Raji (cell line): ENCODE measurements around the gene SGMS2.

Experiments
- POLR2A ChIP-seq: IDR thresholded peaks from 2 replicates; pipeline ENCODE4 v1.6.1; 2011; ENCODE audit warnings: low read depth, low read length, control low read depth; ENCODE audit not compliant: insufficient read depth

The SGMS2 gene

GRCh38 chr4:107818301-107818910 is 6.3 kb upstream of the SGMS2 start:
- TF ChIP-seq POLR2A, result no peak

DNA sequence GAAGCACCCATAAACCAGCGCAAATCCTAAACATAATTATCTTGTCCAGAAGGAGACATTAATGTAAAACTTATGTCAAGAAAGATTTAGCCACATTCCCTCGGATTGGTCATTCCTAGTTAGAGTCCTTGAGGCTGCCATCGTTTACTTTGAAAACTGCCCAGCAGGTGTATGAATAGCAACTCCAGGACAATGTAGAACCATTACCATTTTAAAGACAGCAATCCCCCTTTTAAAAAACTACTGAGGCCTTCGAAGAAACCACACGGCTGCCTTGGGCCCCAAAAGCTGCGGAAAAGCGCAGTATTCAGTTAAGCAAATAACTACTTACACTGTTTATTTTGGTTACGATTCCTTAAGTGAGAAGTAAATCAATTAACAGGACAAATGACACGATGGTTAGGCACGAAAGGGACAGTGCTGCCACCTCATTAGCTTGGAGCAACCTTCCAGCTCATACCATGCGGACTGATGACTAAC is 822 bp upstream of the SGMS2 start:
- TF ChIP-seq POLR2A, result no peak

DNA sequence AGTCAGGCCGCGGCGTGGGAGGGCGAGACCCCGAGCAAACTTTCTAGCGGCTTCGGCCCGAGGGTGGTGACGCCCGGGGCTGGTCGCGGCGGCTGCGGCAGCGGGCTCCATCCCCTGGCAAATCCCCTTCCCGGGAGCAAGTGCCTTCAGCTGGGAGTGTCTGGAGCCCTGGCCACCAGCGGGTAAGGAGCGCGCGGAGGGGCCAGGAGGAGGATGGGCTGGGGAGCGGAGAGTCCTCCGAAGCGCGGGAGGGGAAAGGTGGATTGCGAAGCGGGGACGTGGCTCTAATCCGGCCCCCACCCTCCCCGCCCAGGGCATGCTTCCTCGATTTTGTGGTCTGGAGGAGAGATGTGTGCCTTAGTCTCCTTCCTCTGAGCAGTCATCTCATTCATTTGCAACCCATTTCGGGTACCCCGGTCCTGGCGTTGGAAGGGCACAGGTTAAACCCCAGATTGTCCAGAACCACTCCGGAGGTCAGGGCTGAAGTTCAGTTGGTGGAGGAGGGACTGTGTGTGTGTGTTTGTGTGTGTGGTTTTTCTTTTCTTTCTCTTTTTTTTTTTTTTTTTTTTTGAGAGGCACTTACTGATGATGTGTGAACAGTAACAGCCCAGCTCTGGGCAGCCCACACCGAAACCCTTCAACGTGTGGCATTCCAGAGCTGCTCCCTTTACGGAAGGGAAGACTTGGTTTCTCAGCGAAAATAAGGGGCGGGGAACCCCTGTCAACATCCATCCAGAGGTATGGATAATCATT is 516 bp downstream of the SGMS2 start:
- no peak for TF ChIP-seq POLR2A

- TF ChIP-seq POLR2A, result no peak
Measured at GRCh38 chr4:107826421-107826980, 1.8 kb downstream of the SGMS2 start.

GRCh38 chr4:107828315-107829090 is 3.8 kb downstream of the SGMS2 start:
- no peak for TF ChIP-seq POLR2A

- no peak for TF ChIP-seq POLR2A
Measured at GRCh38 chr4:107831140-107831539, 6.4 kb downstream of the SGMS2 start.

GRCh38 chr4:107832275-107832807 is 7.6 kb downstream of the SGMS2 start:
- TF ChIP-seq POLR2A, result no peak

- no peak for TF ChIP-seq POLR2A
Measured at GRCh38 chr4:107834241-107834794, 9.6 kb downstream of the SGMS2 start.

DNA sequence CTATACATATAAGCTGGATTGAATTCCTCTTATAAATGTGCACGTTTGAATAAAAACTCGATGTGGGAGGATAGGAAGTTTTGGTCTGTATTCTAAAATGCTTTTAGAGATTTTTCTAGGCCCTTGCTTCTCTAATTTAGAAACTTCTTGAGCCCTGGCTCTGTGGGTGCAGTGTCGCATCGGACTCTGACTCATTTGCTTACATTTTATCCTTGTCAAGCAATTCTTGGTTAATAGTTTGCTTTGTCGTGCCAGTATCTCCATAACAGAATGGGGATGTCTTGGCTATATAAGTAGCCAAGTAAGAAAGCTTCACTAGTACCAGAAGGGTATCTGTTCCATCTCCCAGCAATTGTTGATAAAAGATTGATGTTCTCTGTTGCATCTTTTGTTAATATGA is 10.7 kb downstream of the SGMS2 start:
- no peak for TF ChIP-seq POLR2A

- TF ChIP-seq POLR2A, result no peak
Measured at GRCh38 chr4:107837317-107837716, 12.6 kb downstream of the SGMS2 start.

DNA sequence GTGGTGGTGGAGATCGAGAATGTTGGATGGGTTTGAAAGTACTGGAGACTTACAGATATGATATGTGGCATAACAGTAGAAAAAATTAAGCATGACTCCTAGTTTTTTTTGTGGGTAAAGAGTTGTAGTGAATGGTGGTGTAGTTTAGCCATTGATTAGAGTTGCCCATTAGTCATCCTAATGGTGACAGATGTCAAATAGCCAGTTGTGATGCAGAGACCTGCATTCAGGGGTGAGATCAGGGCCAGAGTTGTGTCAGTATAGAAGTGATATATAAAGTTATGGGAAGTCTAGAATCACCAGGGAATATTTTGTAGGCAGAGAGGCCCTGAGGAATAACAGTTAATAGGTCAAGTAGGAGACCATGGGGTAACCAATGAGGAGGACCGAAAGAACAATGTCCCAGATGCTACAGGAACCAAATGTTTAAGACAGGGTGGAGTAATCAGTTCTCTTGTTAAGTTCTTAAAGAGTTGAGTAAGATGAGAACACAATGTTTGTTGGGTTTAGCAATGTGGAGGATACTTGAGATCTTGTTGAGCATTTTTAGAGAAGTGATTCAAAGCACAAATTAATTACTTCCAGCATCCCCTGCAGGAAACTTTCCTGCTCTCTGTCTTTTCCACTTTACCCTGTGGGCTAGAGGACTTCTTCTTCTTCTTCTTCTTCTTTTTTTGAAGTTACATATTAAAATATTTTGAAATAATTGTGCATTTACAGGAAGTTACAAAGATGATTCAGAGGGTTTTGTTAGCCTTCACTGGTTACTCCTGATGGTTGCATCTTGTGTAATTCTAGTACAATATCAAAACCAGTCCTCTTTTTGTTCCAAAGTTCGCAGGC is 13.3 kb downstream of the SGMS2 start:
- TF ChIP-seq POLR2A, result no peak

- TF ChIP-seq POLR2A, result no peak
Measured at GRCh38 chr4:107838861-107839565, 14.3 kb downstream of the SGMS2 start.

DNA sequence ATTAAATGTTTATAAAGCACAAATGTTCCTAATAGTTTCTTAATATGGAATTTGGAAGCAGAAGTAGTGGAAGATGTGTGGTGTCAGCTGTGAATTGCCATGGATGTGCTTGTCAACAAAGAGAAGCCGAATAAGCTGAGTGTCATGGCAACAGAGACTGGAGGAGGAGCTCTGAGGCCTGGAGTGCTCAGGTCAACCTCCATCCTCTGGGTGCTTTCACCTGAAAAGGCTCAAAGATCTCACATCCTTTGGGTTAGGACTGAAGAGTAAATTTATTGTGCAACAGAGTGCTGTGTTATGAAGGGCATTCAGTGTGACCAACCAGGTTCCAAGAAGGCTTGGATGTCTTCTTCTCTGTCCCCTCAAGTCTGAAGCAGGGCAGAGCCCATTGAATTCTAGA is 18.7 kb downstream of the SGMS2 start:
- TF ChIP-seq POLR2A, result no peak

GRCh38 chr4:107845681-107846080 is 20.9 kb downstream of the SGMS2 start:
- no peak for TF ChIP-seq POLR2A

GRCh38 chr4:107850438-107850837 is 25.7 kb downstream of the SGMS2 start:
- TF ChIP-seq POLR2A, result no peak
